H9 (cell line): ENCODE data around the gene SNRPA1. TPM values are rescaled to one million over a fixed set of nuclear protein-coding genes. Genes with fewer than 3 reads are reported as not detected.

Source experiments
- DNase-seq: peaks from one replicate; pipeline ENCODE4 v3.0.0-alpha.2; 2017
- H2AFZ ChIP-seq: one replicate; pipeline ENCODE4 v1.6.1; 2013; ENCODE audit warnings: mild to moderate bottlenecking, low read length, control low read depth, moderate library complexity
- H2AK5ac ChIP-seq: 2 replicates; pipeline ENCODE4 v1.6.1; 2013; ENCODE audit warnings: low read length, control low read depth, mixed read lengths; ENCODE audit not compliant: insufficient read length
- H2BK120ac ChIP-seq: one replicate; pipeline ENCODE4 v1.6.1; 2013; ENCODE audit warnings: low read depth, mild to moderate bottlenecking, low read length, control low read depth, inconsistent platforms; ENCODE audit not compliant: poor library complexity, severe bottlenecking
- H2BK12ac ChIP-seq: 2 replicates; pipeline ENCODE4 v1.6.1; 2013; ENCODE audit warnings: low read length, control low read depth, mixed read lengths, low read depth; ENCODE audit not compliant: insufficient read length
- H2BK15ac ChIP-seq: 2 replicates; pipeline ENCODE4 v1.6.1; 2013; ENCODE audit warnings: low read depth, low read length, control low read depth
- H2BK20ac ChIP-seq: one replicate; pipeline ENCODE4 v1.6.1; 2013; ENCODE audit warnings: low read depth, mild to moderate bottlenecking, low read length, control low read depth, inconsistent platforms; ENCODE audit not compliant: poor library complexity, severe bottlenecking
- H2BK5ac ChIP-seq: 2 replicates; pipeline ENCODE4 v1.6.1; 2013; ENCODE audit warnings: low read length, control low read depth, mixed read lengths; ENCODE audit not compliant: insufficient read length
- H3K14ac ChIP-seq: 2 replicates; pipeline ENCODE4 v1.6.1; 2013; ENCODE audit warnings: low read length, control low read depth; ENCODE audit not compliant: insufficient read depth
- H3K18ac ChIP-seq: 2 replicates; pipeline ENCODE4 v1.6.1; 2013; ENCODE audit warnings: low read depth, mild to moderate bottlenecking, mixed read lengths, low read length, control low read depth; ENCODE audit not compliant: insufficient read length
- H3K23ac ChIP-seq: 2 replicates; pipeline ENCODE4 v1.6.1; 2013; ENCODE audit warnings: low read length, control low read depth, mixed read lengths, low read depth; ENCODE audit not compliant: insufficient read length
- H3K23me2 ChIP-seq: 2 replicates; pipeline ENCODE4 v1.6.1; 2013; ENCODE audit warnings: low read depth, mild to moderate bottlenecking, mixed read lengths, low read length, control low read depth; ENCODE audit not compliant: insufficient read length, poor library complexity, severe bottlenecking
- H3K27ac ChIP-seq: 2 replicates; pipeline ENCODE4 v1.5.1; 2013; ENCODE audit warnings: low read length, control low read depth, mixed read lengths, low read depth; ENCODE audit not compliant: insufficient read length
- H3K27me3 ChIP-seq: 2 replicates; pipeline ENCODE4 v1.6.1; 2013; ENCODE audit warnings: low read length, control low read depth, inconsistent platforms; ENCODE audit not compliant: insufficient read depth
- H3K4ac ChIP-seq: 2 replicates; pipeline ENCODE4 v1.6.1; 2013; ENCODE audit warnings: low read depth, mild to moderate bottlenecking, control low read depth, inconsistent platforms, low read length, moderate library complexity
- H3K4me1 ChIP-seq: 2 replicates; pipeline ENCODE4 v1.6.1; 2013; ENCODE audit warnings: low read length, control low read depth, inconsistent platforms; ENCODE audit not compliant: insufficient read depth
- H3K4me2 ChIP-seq: 2 replicates; pipeline ENCODE4 v1.6.1; 2013; ENCODE audit warnings: low read length, control low read depth, mixed read lengths; ENCODE audit not compliant: insufficient read length, insufficient read depth
- H3K56ac ChIP-seq: 2 replicates; pipeline ENCODE4 v1.6.1; 2013; ENCODE audit warnings: low read depth, mild to moderate bottlenecking, mixed read lengths, low read length, control low read depth; ENCODE audit not compliant: insufficient read length
- H3K79me1 ChIP-seq: 2 replicates; pipeline ENCODE4 v1.6.1; 2013; ENCODE audit warnings: low read depth, mild to moderate bottlenecking, moderate library complexity, low read length, control low read depth, inconsistent platforms; ENCODE audit not compliant: insufficient read depth, poor library complexity, severe bottlenecking
- H3K79me2 ChIP-seq: 2 replicates; pipeline ENCODE4 v1.6.1; 2013; ENCODE audit warnings: low read length, control low read depth, inconsistent platforms; ENCODE audit not compliant: insufficient read depth
- H3K9ac ChIP-seq: 2 replicates; pipeline ENCODE4 v1.6.1; 2013; ENCODE audit warnings: low read length, control low read depth, mixed read lengths; ENCODE audit not compliant: insufficient read length; ENCODE audit errors: extremely low read depth
- H3K9me3 ChIP-seq: one replicate; pipeline ENCODE4 v1.6.1; 2013; ENCODE audit warnings: low read depth, low read length, inconsistent platforms; ENCODE audit not compliant: control insufficient read depth
- H3T11ph ChIP-seq: one replicate; pipeline ENCODE4 v1.6.1; 2013; ENCODE audit warnings: mild to moderate bottlenecking, low read length, control low read depth, inconsistent platforms
- H4K20me1 ChIP-seq: one replicate; pipeline ENCODE4 v1.6.1; 2013; ENCODE audit not compliant: control insufficient read depth, insufficient read length, insufficient read depth
- H4K5ac ChIP-seq: 2 replicates; pipeline ENCODE4 v1.6.1; 2013; ENCODE audit warnings: low read depth, mild to moderate bottlenecking, mixed read lengths, low read length, control low read depth; ENCODE audit not compliant: insufficient read length
- H4K8ac ChIP-seq: replicated peaks from 2 replicates; pipeline ENCODE4 v1.6.1; 2013; ENCODE audit warnings: low read length, control low read depth, mixed read lengths, low read depth; ENCODE audit not compliant: insufficient read length
- H4K91ac ChIP-seq: 2 replicates; pipeline ENCODE4 v1.6.1; 2013; ENCODE audit warnings: low read depth, mild to moderate bottlenecking, moderate library complexity, mixed read lengths, low read length, control low read depth; ENCODE audit not compliant: insufficient read length
- H3K27ac Mint-ChIP-seq, 3 experiments: 2 replicates in 2 of 3; 3 replicates in 1 of 3; pipeline ENCODE4 v1.8.0; 2020 to 2021; ENCODE audit warnings: mixed read lengths in 3 of 3, mild to moderate bottlenecking in 1 of 3, moderate library complexity in 1 of 3
- H3K27me3 Mint-ChIP-seq: 2 replicates; pipeline ENCODE4 v1.8.0; 2021; ENCODE audit warnings: low read depth, mild to moderate bottlenecking, moderate library complexity, mixed read lengths
- H3K36me3 Mint-ChIP-seq, 3 experiments: 2 replicates in 2 of 3; 3 replicates in 1 of 3; pipeline ENCODE4 v1.8.0; 2020 to 2021; ENCODE audit warnings: low read depth in 3 of 3, mixed read lengths in 3 of 3; ENCODE audit not compliant: insufficient read depth in 1 of 3
- H3K4me1 Mint-ChIP-seq, 2 experiments: 2 replicates each; pipeline ENCODE4 v1.8.0; 2020; ENCODE audit warnings: mixed read lengths in 2 of 2
- H3K4me3 Mint-ChIP-seq, 2 experiments: 2 replicates in 1 of 2; 3 replicates in 1 of 2; pipeline ENCODE4 v1.8.0; 2020 to 2021; ENCODE audit warnings: mild to moderate bottlenecking in 2 of 2, mixed read lengths in 2 of 2, moderate library complexity in 1 of 2
- H3K9me3 Mint-ChIP-seq, 2 experiments: 2 replicates in 1 of 2; 3 replicates in 1 of 2; pipeline ENCODE4 v1.8.0; 2020; ENCODE audit warnings: mild to moderate bottlenecking in 2 of 2, mixed read lengths in 2 of 2, moderate library complexity in 1 of 2
- CTCF ChIP-seq: fragments of 200-600 bp; sonication (generic); conservative IDR thresholded peaks from 3 replicates; pipeline ENCODE4 v1.8.0; 2021; ENCODE audit warnings: antibody characterized with exemption, mild to moderate bottlenecking
- total RNA-seq: library from RNA; stranded (reverse); gene quantifications from 2 replicates; pipeline ENCODE4 v1.2.1, GENCODE V29; 2021

Gene SNRPA1
- total RNA-seq, 1 experiment from 2014 or later: 145 TPM

GRCh38 chr15:101342056-101342455, 47.0 kb upstream of the SNRPA1 start:
- H3K4me3 Mint-ChIP-seq: no peak overlapping the region
- no peak overlapping the region for H3K27ac ChIP-seq
- H2BK12ac ChIP-seq: no peak overlapping the region
- H3T11ph ChIP-seq: no peak overlapping the region
- H4K8ac ChIP-seq: no peak overlapping the region
- H2BK120ac ChIP-seq: no peak overlapping the region
- H3K27me3 Mint-ChIP-seq: peaks cover 43% of the 10 kb centered on the region
- H3K36me3 Mint-ChIP-seq: no peaks in the 10 kb centered on the region
- no peak overlapping the region for H2AFZ ChIP-seq
- no peak overlapping the region for H3K27ac Mint-ChIP-seq
- no peaks in the 10 kb centered on the region for H3K9me3 Mint-ChIP-seq
- TF ChIP-seq CTCF: no peak
- H3K23me2 ChIP-seq: no peaks in the 10 kb centered on the region
- H3K79me2 ChIP-seq: no peaks in the 10 kb centered on the region
- H3K9ac ChIP-seq: no peak overlapping the region
- no peak overlapping the region for H2AK5ac ChIP-seq
- no peak overlapping the region for H4K5ac ChIP-seq
- no peak overlapping the region for H3K4me2 ChIP-seq
- no peaks in the 10 kb centered on the region for H3K27me3 ChIP-seq
- H2BK20ac ChIP-seq: no peak overlapping the region
- H3K9me3 ChIP-seq: no peaks in the 10 kb centered on the region
- H2BK5ac ChIP-seq: no peak overlapping the region
- H3K14ac ChIP-seq: no peak overlapping the region
- no peaks in the 10 kb centered on the region for H3K79me1 ChIP-seq
- no peaks in the 10 kb centered on the region for H4K20me1 ChIP-seq
- no peak overlapping the region for H2BK15ac ChIP-seq
- no peak overlapping the region for H3K56ac ChIP-seq
- no peak overlapping the region for H3K4ac ChIP-seq
- peaks cover 0 to under 1% of the 10 kb centered on the region in 2 experiments; a peak in 1 of 4 replicates for H3K4me1 Mint-ChIP-seq
- no peaks in the 10 kb centered on the region for H3K4me1 ChIP-seq
- H3K18ac ChIP-seq: no peak overlapping the region
- no peak overlapping the region for H3K23ac ChIP-seq
- no peak for DNase-seq
- H4K91ac ChIP-seq: no peak overlapping the region
